Prostate gland (tissue), 2 donors: ENCODE results near the gene EGLN1.
"Not testable (repeated sequence)": the region's sequence is repeated elsewhere in the genome, so short reads cannot be mapped to it uniquely, and the experiment has no call there.

ENCODE experiments used
- CTCF ChIP-seq, 4 experiments: fragments of 200-600 bp in 2 of 4; fragments of 450-650 bp in 2 of 4; sonication (generic) in 2 of 4; IDR thresholded peaks; 1 replicate in 3 of 4; 2 replicates in 1 of 4; pipeline ENCODE4 v1.5.1; 2016 to 2019; ENCODE audit warnings: antibody characterized with exemption in 4 of 4, mild to moderate bottlenecking in 2 of 4, moderate library complexity in 2 of 4
- POLR2A ChIP-seq: fragments of 450-650 bp; IDR thresholded peaks from one replicate; pipeline ENCODE4 v1.6.1; 2016; ENCODE audit warnings: antibody characterized with exemption, mild to moderate bottlenecking

GRCh38 chr1:231430678-231431352 lies 8.7 kb upstream of the EGLN1 start:
- TF ChIP-seq CTCF (IDR thresholded peaks at IDR 0.05); POLR2A: not testable (repeated sequence)
